H1 (cell line): ENCODE results near the gene MEF2C. TPM values are rescaled to one million over a fixed set of nuclear protein-coding genes. Genes with fewer than 3 reads are reported as not detected.
A peak's percentile ranks its signal among the peaks of the same experiment; 100 is the strongest.

ENCODE experiments used
- CTCF ChIA-PET: fragments of 300-600 bp; sonication (Branson Sonifier 250); formaldehyde crosslinking; loops from one replicate; lab custom pipeline; 2021; ENCODE audit not compliant: partially characterized antibody; lab: Charles Lee
- POLR2A ChIA-PET: fragments of 300-600 bp; sonication (Branson Sonifier 250); formaldehyde crosslinking; loops from one replicate; lab custom pipeline; 2021; ENCODE audit warnings: inconsistent platforms; ENCODE audit not compliant: partially characterized antibody; lab: Charles Lee
- DNase-seq, 2 experiments: peaks; one replicate each; pipeline versions ENCODE4 v3.0.0 to v3.0.0-alpha.2; 2010 to 2022; ENCODE audit warnings: low spot score in 2 of 2, low read depth in 1 of 2, mixed read lengths in 1 of 2
- FAIRE-seq: peaks from 2 replicates; lab custom pipeline; 2011; peaks lifted over from hg19 to GRCh38; lab: Jason Lieb, UNC
- H2AFZ ChIP-seq: 2 replicates; pipeline ENCODE4 v1.8.1; 2012; ENCODE audit warnings: low read length, inconsistent platforms
- H2AK5ac ChIP-seq: 2 replicates; pipeline ENCODE4 v1.6.1; 2013; ENCODE audit warnings: low read depth, low read length
- H2BK120ac ChIP-seq: replicated peaks from 2 replicates; pipeline ENCODE3; 2013; ENCODE audit warnings: low read depth, low read length, inconsistent platforms
- H2BK12ac ChIP-seq: 2 replicates; pipeline ENCODE4 v1.6.1; 2013; ENCODE audit warnings: low read depth, low read length
- H2BK15ac ChIP-seq: 2 replicates; pipeline ENCODE4 v1.6.1; 2013; ENCODE audit warnings: low read length
- H2BK20ac ChIP-seq: 2 replicates; pipeline ENCODE4 v1.6.1; 2013; ENCODE audit warnings: low read length
- H2BK5ac ChIP-seq: 2 replicates; pipeline ENCODE4 v1.6.1; 2013; ENCODE audit warnings: low read depth, low read length
- H3K14ac ChIP-seq: 2 replicates; pipeline ENCODE4 v1.6.1; 2013; ENCODE audit warnings: inconsistent platforms; ENCODE audit not compliant: insufficient read length
- H3K18ac ChIP-seq: 2 replicates; pipeline ENCODE4 v1.6.1; 2013; ENCODE audit warnings: low read length; ENCODE audit errors: extremely low read depth
- H3K23ac ChIP-seq: 2 replicates; pipeline ENCODE4 v1.6.1; 2013; ENCODE audit warnings: inconsistent platforms; ENCODE audit not compliant: insufficient read length
- H3K23me2 ChIP-seq: 2 replicates; pipeline ENCODE4 v1.6.1; 2013; ENCODE audit warnings: low read depth, low read length
- H3K27ac ChIP-seq: 2 replicates; pipeline ENCODE4 v1.6.1; 2011; ENCODE audit warnings: low read depth, low read length, inconsistent platforms
- H3K27me3 ChIP-seq, 4 experiments: replicated peaks in 1 of 4; 1 replicate in 1 of 4; 2 replicates in 3 of 4; pipeline versions ENCODE4 v1.6.1 to v1.8.1; 2011 to 2013; ENCODE audit warnings: low read length in 3 of 4, mild to moderate bottlenecking in 3 of 4, inconsistent platforms in 2 of 4, mixed read lengths in 2 of 4, moderate library complexity in 1 of 4; ENCODE audit not compliant: control insufficient read depth in 3 of 4, insufficient read depth in 3 of 4; ENCODE audit errors: extremely low read depth in 1 of 4
- H3K36me3 ChIP-seq, 4 experiments: 2 replicates each; pipeline versions ENCODE4 v1.6.1 to v1.8.1; 2011 to 2013; ENCODE audit warnings: mild to moderate bottlenecking in 4 of 4, low read length in 3 of 4, moderate library complexity in 2 of 4, control low read depth in 1 of 4, inconsistent platforms in 1 of 4; ENCODE audit not compliant: insufficient read depth in 4 of 4, control insufficient read depth in 2 of 4
- H3K4ac ChIP-seq: replicated peaks from 2 replicates; pipeline ENCODE3; 2013; ENCODE audit warnings: low read length, low read depth, mixed read lengths, inconsistent platforms; ENCODE audit not compliant: insufficient read length
- H3K4me1 ChIP-seq, 4 experiments: replicated peaks in 1 of 4; 1 replicate in 1 of 4; 2 replicates in 3 of 4; pipeline versions ENCODE4 v1.6.1 to v1.8.1; 2011 to 2013; ENCODE audit warnings: low read length in 3 of 4, inconsistent platforms in 2 of 4, mixed read lengths in 1 of 4; ENCODE audit not compliant: insufficient read depth in 4 of 4, control insufficient read depth in 3 of 4
- H3K4me2 ChIP-seq, 2 experiments: 2 replicates each; pipeline versions ENCODE4 v1.6.1 to v1.8.1; 2011 to 2013; ENCODE audit warnings: low read depth in 2 of 2, low read length in 2 of 2, control low read depth in 1 of 2, inconsistent platforms in 1 of 2, mild to moderate bottlenecking in 1 of 2; ENCODE audit not compliant: insufficient read depth in 1 of 2
- H3K4me3 ChIP-seq, 4 experiments: fragments of 200-600, 300-600 bp in 1 of 4; sonication (generic), shearing (Covaris generic), sonication (Bioruptor Twin) in 1 of 4; 2 replicates each; pipeline versions ENCODE4 v1.5.1 to v1.8.1; 2011 to 2016; ENCODE audit warnings: low read length in 4 of 4, low read depth in 3 of 4, control low read depth in 2 of 4, inconsistent platforms in 2 of 4, mild to moderate bottlenecking in 2 of 4, mixed read lengths in 1 of 4, moderate library complexity in 1 of 4; ENCODE audit not compliant: insufficient read depth in 2 of 4; ENCODE audit errors: extremely low read depth in 1 of 4
- H3K56ac ChIP-seq: replicated peaks from 2 replicates; pipeline ENCODE3; 2013; ENCODE audit warnings: low read depth, mild to moderate bottlenecking, mixed read lengths, low read length, inconsistent platforms; ENCODE audit not compliant: insufficient read length
- H3K79me1 ChIP-seq: 2 replicates; pipeline ENCODE4 v1.6.1; 2013; ENCODE audit warnings: low read depth, low read length, control low read depth
- H3K79me2 ChIP-seq, 2 experiments: 2 replicates each; pipeline versions ENCODE4 v1.6.1 to v1.8.1; 2012 to 2013; ENCODE audit warnings: low read length in 2 of 2, mild to moderate bottlenecking in 2 of 2, inconsistent platforms in 1 of 2; ENCODE audit not compliant: insufficient read depth in 2 of 2, control insufficient read depth in 1 of 2
- H3K9ac ChIP-seq, 4 experiments: replicated peaks in 1 of 4; 1 replicate in 1 of 4; 2 replicates in 3 of 4; pipeline versions ENCODE4 v1.6.1 to v1.8.1; 2011 to 2013; ENCODE audit warnings: low read depth in 3 of 4, low read length in 3 of 4, control low read depth in 2 of 4, mild to moderate bottlenecking in 2 of 4, moderate library complexity in 2 of 4, inconsistent platforms in 1 of 4; ENCODE audit errors: extremely low read depth in 1 of 4
- H3K9me3 ChIP-seq, 2 experiments: 2 replicates each; pipeline versions ENCODE4 v1.6.1 to v1.8.1; 2012 to 2013; ENCODE audit warnings: mild to moderate bottlenecking in 2 of 2, moderate library complexity in 2 of 2, control low read depth in 1 of 2, inconsistent platforms in 1 of 2, low read depth in 1 of 2, low read length in 1 of 2, mixed read lengths in 1 of 2; ENCODE audit not compliant: insufficient read depth in 2 of 2
- H4K20me1 ChIP-seq, 2 experiments: replicated peaks in 1 of 2; 2 replicates each; pipeline versions ENCODE3 to v1.8.1; 2011 to 2013; ENCODE audit warnings: inconsistent platforms in 2 of 2, low read length in 2 of 2, mild to moderate bottlenecking in 1 of 2; ENCODE audit not compliant: insufficient read depth in 2 of 2, control insufficient read depth in 1 of 2
- H4K5ac ChIP-seq: 2 replicates; pipeline ENCODE4 v1.6.1; 2013; ENCODE audit warnings: low read length, low read depth, mixed read lengths, inconsistent platforms; ENCODE audit not compliant: insufficient read length
- H4K8ac ChIP-seq: 2 replicates; pipeline ENCODE4 v1.8.0; 2013; ENCODE audit warnings: mild to moderate bottlenecking, moderate library complexity, low read length, inconsistent platforms; ENCODE audit not compliant: insufficient read depth; ENCODE audit errors: extremely low read depth
- H4K91ac ChIP-seq: replicated peaks from 2 replicates; pipeline ENCODE3; 2013; ENCODE audit warnings: low read length, mixed read lengths, inconsistent platforms; ENCODE audit not compliant: insufficient read length
- BCL11A ChIP-seq, 2 experiments: IDR thresholded peaks; one replicate each; pipeline ENCODE4 v1.6.1; 2011; ENCODE audit warnings: low read depth in 2 of 2, low read length in 2 of 2, mild to moderate bottlenecking in 2 of 2
- EGR1 ChIP-seq: IDR thresholded peaks from 2 replicates; pipeline ENCODE4 v1.6.1; 2011; ENCODE audit warnings: low read depth, low read length, borderline replicate concordance
- MAX ChIP-seq: IDR thresholded peaks from 2 replicates; pipeline ENCODE4 v1.6.1; 2012; ENCODE audit warnings: inconsistent platforms
- RBBP5 ChIP-seq: IDR thresholded peaks from 2 replicates; pipeline ENCODE4 v1.7.1; 2012; ENCODE audit warnings: low read depth, mild to moderate bottlenecking, inconsistent platforms, low read length, moderate library complexity, borderline replicate concordance
- RNF2 ChIP-seq: fragments of 200-900, 300-1000 bp; sonication (generic); IDR thresholded peaks from 2 replicates; pipeline ENCODE4 v1.7.1; 2016; ENCODE audit warnings: borderline replicate concordance, low read depth, mild to moderate bottlenecking, antibody characterized with exemption, low read length; ENCODE audit not compliant: poor library complexity, severe bottlenecking; ENCODE audit errors: missing control alignments
- SIN3A ChIP-seq, 2 experiments: IDR thresholded peaks in 1 of 2; conservative IDR thresholded peaks in 1 of 2; 2 replicates each; pipeline ENCODE4 v1.6.1; 2011 to 2012; ENCODE audit warnings: low read length in 2 of 2, improper control_type of control experiment in 1 of 2, low read depth in 1 of 2, mild to moderate bottlenecking in 1 of 2
- WGBS, 2 experiments: shearing (Covaris generic) in 1 of 2; methylation state at CpG; one replicate each; pipeline versions ENCODE4 v1.1.6 to v1.1.7; 2013 to 2015; ENCODE audit warnings: low lambda C conversion rate in 2 of 2, mixed read lengths in 2 of 2, inconsistent platforms in 1 of 2, low coverage in 1 of 2, missing lambda C conversion rate in 1 of 2; ENCODE audit not compliant: insufficient replicate concordance in 2 of 2, insufficient coverage in 1 of 2, insufficient read length in 1 of 2; ENCODE audit errors: extremely low coverage in 1 of 2, missing lambda C conversion rate in 1 of 2; 5-methylcytosine and 5-hydroxymethylcytosine counted together
- polyA plus RNA-seq, 7 experiments: library from polyadenylated mRNA; depleted of rRNA in 3 of 7; stranded (reverse) in 5 of 7; unstranded in 2 of 7; fragments of >200 nt in 5 of 7; fragments of 200-250 nt in 2 of 7; gene quantifications; 1 replicate in 5 of 7; 2 replicates in 1 of 7; 4 replicates in 1 of 7; pipeline versions ENCODE4 v1.2.1 to v1.2.3, GENCODE V29; 2011 to 2013; ENCODE audit warnings: missing spikeins in 2 of 7, mixed read lengths in 2 of 7
- total RNA-seq: library from RNA; stranded (reverse); fragmentation: NEBNext Ultra II Directional; extraction: Animal tissue kit (Norgen Biotek cat#: 25700); gene quantifications from 2 replicates; pipeline ENCODE4 v1.2.1, GENCODE V29; 2021

Gene MEF2C
- total and polyA plus RNA-seq, 2 of the 8 experiments (the other 6 are each of a cell fraction or from before 2014, with no cell fraction given), result 0.59 to 0.99 TPM

- H3K14ac ChIP-seq, result no peak overlapping the region
- peak overlapping the region; percentile 70 to 78; a peak in 2 of 4 replicates for H3K4me2 ChIP-seq
- no peak overlapping the region for H3K9ac ChIP-seq
- H3K18ac ChIP-seq, result 0 out of 2 replicates have a peak overlapping the region, but pooled peaks have one; percentile 66
- H3K56ac ChIP-seq, result no peak overlapping the region
- H3K79me1 ChIP-seq, result no peaks in the 10 kb centered on the region
- H3K23ac ChIP-seq, result no peak overlapping the region
- peaks cover 21% of the 10 kb centered on the region for H3K23me2 ChIP-seq
- ChIA-PET CTCF (interaction anchor here (0.6 to 1.0 kb wide), 3 partner anchors 12 to 575 kb away, joined by 3 to 5 read pairs (median 3); no protein-coding TSS in a partner anchor), POLR2A (interaction anchor here (0.6 kb wide), 1 partner anchor 17 kb away, joined by 3 read pairs; no protein-coding TSS in a partner anchor)
- no peak overlapping the region for H2BK20ac ChIP-seq
- no peak overlapping the region for H3K27ac ChIP-seq
- no peak overlapping the region for H2BK120ac ChIP-seq
- H2BK12ac ChIP-seq, result peak overlapping the region; percentile 94; the same call in 1 of the 2 replicates
- H3K4me1 ChIP-seq, result peaks cover 9 to 34% (median 15%) of the 10 kb centered on the region in 4 experiments
- no peak for FAIRE-seq
- H3K36me3 ChIP-seq, result no peaks in the 10 kb centered on the region
- no peak overlapping the region for H2AFZ ChIP-seq
- H2AK5ac ChIP-seq, result no peak overlapping the region; the same call in 1 of the 2 replicates
- H4K20me1 ChIP-seq, result peaks cover 2 to 16% of the 10 kb centered on the region in 2 experiments
- no peak overlapping the region for H2BK15ac ChIP-seq
- no peak overlapping the region for H4K5ac ChIP-seq
- peak overlapping the region in 1 of 4 experiments; percentile 52; a peak in 2 of 8 replicates for H3K4me3 ChIP-seq
- 10% methylated on average over 4 of the region's 4 CpGs; no CpG with 5 or more reads in 1 of the 2 experiments for WGBS, 2 experiments
- peaks cover 54 to 97% (median 82%) of the 10 kb centered on the region in 4 experiments for H3K27me3 ChIP-seq
- no peak overlapping the region for H4K91ac ChIP-seq
- H3K9me3 ChIP-seq, result no peaks in the 10 kb centered on the region
- no peak overlapping the region for H2BK5ac ChIP-seq
- H3K79me2 ChIP-seq, result no peaks in the 10 kb centered on the region
- no peak for DNase-seq
- H3K4ac ChIP-seq, result no peak overlapping the region
- H4K8ac ChIP-seq, result no peak overlapping the region
- TF ChIP-seq MAX (no peak), RNF2 (no peak), EGR1 (no peak), BCL11A (IDR thresholded peaks at IDR 0.05; ENCODE audit: low read depth in 2 of 2, low read length in 2 of 2) (no peak), RBBP5 (no peak), SIN3A (conservative IDR thresholded peaks at IDR 0.05 in 1 of 2, IDR thresholded peaks at IDR 0.05 in 1 of 2; ENCODE audit: low read depth in 1 of 2, low read length in 2 of 2) (no peak)
These were observed 205.5 kb downstream of the MEF2C start for GRCh38 chr5:88677376-88677895.
